GM18526 (cell line): ENCODE measurements around the gene CNRIP1.

ENCODE experiments used
- POLR2A ChIP-seq: IDR thresholded peaks from 3 replicates; pipeline ENCODE4 v1.6.1; 2011; ENCODE audit not compliant: insufficient read length; ENCODE audit errors: extremely low read depth

CNRIP1 gene

DNA sequence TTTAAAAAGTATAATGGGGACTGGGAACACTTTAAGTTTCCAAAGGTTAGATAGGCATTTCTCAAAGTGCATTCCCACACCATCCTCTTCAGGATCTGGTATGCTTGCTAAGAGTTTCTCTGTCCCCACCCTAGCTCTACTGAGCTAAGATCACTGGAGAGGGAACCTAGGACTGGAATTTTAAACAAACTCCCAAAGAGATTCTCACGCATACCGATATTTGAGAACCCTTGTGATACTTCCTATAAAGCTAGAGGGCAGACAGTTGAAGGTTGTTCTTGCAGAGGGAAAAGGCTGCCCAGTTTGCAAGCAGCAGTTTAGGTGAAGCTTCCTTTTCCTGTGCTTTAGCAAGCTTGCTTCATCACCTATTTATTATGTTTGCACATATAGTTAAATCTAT, 3.6 kb downstream of the CNRIP1 start:
- no peak for TF ChIP-seq POLR2A

DNA sequence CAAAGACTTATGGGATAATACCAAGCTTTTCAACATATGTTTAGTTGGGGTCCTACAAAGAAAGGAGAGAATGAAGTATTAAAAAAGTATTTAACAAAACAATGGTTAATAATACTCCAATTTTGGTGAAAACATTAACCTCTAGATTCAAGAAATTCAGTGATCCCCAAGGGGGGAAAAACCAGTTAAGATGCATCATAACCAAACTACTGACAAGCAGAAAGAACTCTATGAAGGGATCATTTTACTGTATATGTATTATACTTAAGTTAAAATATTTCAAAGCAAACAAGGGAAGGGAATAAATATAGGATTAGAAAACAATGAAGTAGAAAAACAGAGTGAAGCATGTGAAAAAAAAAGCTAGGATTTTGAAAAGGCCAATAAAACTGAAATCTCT, 8.7 kb downstream of the CNRIP1 start:
- TF ChIP-seq POLR2A, result no peak

DNA sequence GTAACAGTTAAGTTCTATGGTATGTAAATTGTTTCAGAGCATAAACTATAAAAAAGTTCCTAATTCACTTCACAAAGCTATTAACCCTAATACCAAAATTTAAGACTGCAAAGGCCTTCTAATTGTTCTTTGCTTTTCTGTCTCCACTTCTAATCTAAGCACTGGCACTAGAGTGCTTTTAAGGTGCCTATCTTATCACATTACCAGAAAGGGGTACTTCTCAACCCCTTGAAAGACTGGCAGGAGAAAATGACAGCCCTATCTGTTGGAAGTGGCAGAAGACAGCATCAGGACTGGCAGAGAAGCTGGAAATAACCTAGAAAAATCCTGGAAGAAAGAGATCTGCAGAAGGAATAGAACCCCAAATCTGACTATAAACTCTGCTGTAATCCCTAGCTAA, 10.3 kb downstream of the CNRIP1 start:
- TF ChIP-seq POLR2A, result no peak

DNA sequence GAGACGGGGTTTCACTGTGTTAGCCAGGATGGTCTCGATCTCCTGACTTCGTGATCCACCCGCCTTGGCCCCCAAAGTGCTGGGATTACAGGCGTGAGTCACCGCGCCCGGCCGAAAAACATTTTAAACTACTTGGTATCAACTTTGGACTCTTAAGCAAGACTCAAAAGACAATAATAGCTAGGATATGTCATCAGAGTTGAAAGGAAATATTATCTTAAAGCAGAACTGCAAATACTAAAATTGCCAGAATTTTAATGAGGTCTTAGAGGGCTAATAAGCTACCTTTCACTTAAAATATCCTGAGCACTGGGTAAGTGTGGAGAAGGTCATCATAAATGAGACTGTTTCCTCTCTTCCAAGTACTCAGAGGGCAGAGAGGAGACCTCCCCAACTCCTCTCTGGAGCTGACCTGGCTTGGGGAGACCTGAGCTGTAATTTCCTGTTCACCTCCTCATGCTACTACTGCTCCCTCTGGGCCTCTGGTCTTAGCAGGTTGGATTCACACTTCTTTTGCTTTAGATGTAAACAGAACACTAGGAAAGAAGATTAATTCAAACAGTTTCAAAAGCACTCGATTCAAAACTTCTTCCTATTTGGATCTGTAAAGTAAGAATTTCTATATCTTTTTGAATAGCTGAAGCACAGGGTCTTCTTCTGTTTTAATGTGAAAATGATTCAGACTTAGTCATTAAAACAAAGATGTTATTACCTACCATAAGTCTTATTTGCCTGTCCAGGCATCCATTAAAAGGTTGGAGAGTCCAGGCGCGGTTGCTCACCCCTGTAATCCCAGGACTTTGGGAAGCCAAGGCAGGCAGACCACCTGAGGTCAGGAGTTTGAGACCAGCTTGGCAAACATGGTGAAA, 16.5 kb downstream of the CNRIP1 start:
- no peak for TF ChIP-seq POLR2A

- no peak for TF ChIP-seq POLR2A
Measured at GRCh38 chr2:68302281-68302875, 17.4 kb downstream of the CNRIP1 start.

GRCh38 chr2:68295516-68295915, 24.2 kb downstream of the CNRIP1 start:
- no peak for TF ChIP-seq POLR2A

- TF ChIP-seq POLR2A, result no peak
Measured at GRCh38 chr2:68294913-68295312, 24.8 kb downstream of the CNRIP1 start.

- no peak for TF ChIP-seq POLR2A
Measured at GRCh38 chr2:68294187-68294586, 25.6 kb downstream of the CNRIP1 start.

- TF ChIP-seq POLR2A, result no peak
Measured at GRCh38 chr2:68293755-68294154, 26.0 kb downstream of the CNRIP1 start.

DNA sequence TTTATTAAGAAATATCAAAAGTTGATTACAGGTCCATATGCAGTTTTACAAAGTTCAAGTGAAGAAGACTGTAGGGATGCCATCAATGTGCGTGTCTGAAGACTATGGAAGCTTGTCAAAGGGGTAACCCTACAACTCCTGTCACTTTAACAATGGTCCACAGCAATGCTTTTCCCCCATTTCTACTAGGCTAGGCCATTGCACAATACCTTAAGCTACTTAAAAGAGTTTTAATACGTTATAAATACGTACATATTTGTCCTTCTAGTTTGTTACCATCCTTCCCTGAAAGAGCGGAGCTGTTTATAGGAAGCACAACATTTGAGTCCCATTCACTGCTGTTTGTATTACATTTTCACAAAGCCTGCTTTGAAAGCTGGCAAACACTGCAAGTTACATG, 26.7 kb downstream of the CNRIP1 start:
- TF ChIP-seq POLR2A, result no peak

- TF ChIP-seq POLR2A, result no peak
Measured at GRCh38 chr2:68292108-68292710, 27.5 kb downstream of the CNRIP1 start.

GRCh38 chr2:68291314-68291713, 28.4 kb downstream of the CNRIP1 start:
- no peak for TF ChIP-seq POLR2A

- TF ChIP-seq POLR2A, result no peak
Measured at GRCh38 chr2:68290901-68291300, 28.8 kb downstream of the CNRIP1 start.

DNA sequence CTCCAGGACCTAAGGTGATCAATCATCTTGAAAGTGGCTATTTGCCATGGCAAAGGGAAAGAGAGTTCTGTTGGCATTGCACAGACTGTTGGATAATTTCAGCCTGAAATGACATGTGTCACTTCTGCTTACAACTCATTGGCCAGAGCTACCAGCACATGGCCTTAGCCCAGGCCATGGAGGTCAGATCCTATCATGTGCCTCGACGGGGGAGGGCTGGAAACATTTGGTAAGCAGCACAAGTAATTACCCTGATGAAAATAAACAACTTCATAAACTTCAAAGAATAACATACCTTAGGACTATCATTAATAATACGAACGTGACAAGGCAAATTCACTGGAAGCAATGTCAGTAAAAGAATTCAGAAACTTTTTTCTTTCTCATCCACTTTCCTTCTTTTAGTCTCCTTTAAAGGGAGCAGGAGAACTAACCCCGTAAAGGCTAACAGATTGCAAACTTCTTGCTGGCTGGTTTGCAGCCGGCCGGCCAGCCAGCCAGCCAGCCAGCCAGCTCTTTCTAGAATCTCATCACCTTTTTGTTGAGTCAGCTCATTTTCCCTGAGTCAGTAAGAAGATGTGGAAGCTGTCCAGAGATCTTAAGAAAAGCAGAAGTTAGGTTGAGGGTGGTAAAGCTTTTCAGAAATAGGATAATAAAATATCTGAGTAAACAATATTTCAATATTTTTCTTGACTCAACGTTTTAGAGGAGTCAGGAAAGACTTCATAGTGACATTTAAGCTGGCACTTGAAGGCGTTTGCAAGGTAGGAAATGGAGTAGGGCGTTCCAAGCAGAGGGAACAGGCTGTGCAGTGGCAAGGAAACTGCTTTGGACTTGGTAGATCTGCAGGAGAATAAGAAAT, 31.9 kb downstream of the CNRIP1 start:
- TF ChIP-seq POLR2A, result no peak

DNA sequence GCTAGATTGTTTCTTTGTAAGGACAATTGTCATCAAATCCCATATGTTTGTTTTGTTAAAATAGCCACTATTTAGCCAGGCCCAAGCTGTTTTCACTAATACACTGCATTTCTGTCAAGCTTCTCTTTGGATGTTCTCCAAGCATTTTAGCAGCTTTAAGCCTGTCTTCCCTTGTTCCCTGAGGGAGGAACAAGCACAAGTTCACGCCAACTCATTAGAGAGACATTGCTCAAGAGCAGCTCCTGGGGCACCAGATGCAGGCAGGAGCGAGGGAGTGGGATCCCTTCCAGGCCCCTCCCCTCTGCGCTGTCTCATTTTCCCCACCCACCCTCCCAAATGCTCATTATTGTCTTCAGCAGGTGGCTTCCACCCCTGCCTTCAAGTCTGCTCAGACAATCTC, 34.9 kb downstream of the CNRIP1 start:
- TF ChIP-seq POLR2A, result no peak
